Anterior cingulate cortex (tissue), 58 donors: ENCODE data around the gene SIK3.

Source experiments
- DNase-seq, 58 donors: peaks; one replicate each; lab custom pipeline; 2025; lab: John Stamatoyannopoulos, UW

Gene SIK3

GRCh38 chr11:116833816-116834534 is 264.3 kb downstream of the SIK3 start:
- DNase-seq, result no peak

DNA sequence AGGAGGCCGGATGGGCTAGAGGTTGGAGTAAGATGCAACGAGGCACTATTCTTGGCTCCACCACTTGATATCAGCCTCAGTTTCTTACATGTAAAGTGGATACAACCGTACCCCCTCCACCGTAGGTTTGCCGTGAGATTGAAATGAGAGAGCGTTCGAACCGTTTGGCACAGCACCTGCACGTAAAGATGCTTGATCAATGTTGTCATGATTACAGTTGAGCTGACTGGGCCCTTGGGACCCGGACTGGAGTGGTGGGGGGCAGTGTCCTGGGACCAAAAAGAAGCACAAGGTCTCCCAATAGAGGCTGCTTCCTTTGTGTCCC is 264.8 kb downstream of the SIK3 start:
- no peak for DNase-seq

- no peak for DNase-seq
Measured at GRCh38 chr11:116832350-116833290, 265.6 kb downstream of the SIK3 start.

DNA sequence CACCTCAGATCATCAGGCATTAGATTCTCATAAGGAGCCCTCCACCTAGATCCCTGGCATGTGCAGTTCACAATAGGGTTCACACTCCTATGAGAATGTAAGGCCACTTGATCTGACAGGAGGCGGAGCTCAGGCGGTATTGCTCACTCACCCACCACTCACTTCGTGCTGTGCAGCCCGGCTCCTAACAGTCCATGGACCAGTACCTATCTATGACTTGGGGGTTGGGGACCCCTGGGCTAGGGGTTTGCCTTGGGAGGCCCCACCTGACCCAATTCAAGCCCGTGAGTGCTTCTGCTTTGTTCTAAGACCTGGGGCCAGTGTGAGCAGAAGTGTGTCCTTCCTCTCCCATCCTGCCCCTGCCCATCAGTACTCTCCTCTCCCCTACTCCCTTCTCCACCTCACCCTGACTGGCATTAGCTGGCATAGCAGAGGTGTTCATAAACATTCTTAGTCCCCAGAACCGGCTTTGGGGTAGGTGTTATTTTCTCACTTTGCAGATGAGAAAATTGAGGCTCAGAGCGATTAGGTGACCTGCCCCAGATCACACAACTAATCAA is 266.4 kb downstream of the SIK3 start:
- DNase-seq, result no peak

DNA sequence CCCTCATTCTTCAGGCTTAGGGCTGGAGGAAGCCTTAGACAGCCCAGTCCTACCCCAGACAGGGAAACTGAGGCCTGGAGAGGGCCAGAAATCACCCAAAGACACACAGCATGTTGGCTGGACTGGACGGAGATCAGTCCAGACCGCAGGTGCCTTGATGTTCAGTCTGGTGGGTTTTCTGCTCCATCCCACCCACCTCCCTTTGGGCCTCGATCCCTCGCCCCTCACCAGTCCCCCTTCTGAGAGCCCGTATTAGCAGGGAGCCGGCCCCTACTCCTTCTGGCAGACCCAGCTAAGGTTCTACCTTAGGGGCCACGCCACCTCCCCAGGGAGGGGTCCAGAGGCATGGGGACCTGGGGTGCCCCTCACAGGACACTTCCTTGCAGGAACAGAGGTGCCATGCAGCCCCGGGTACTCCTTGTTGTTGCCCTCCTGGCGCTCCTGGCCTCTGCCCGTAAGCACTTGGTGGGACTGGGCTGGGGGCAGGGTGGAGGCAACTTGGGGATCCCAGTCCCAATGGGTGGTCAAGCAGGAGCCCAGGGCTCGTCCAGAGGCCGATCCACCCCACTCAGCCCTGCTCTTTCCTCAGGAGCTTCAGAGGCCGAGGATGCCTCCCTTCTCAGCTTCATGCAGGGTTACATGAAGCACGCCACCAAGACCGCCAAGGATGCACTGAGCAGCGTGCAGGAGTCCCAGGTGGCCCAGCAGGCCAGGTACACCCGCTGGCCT is 267.9 kb downstream of the SIK3 start:
- DNase-seq, result no peak

DNA sequence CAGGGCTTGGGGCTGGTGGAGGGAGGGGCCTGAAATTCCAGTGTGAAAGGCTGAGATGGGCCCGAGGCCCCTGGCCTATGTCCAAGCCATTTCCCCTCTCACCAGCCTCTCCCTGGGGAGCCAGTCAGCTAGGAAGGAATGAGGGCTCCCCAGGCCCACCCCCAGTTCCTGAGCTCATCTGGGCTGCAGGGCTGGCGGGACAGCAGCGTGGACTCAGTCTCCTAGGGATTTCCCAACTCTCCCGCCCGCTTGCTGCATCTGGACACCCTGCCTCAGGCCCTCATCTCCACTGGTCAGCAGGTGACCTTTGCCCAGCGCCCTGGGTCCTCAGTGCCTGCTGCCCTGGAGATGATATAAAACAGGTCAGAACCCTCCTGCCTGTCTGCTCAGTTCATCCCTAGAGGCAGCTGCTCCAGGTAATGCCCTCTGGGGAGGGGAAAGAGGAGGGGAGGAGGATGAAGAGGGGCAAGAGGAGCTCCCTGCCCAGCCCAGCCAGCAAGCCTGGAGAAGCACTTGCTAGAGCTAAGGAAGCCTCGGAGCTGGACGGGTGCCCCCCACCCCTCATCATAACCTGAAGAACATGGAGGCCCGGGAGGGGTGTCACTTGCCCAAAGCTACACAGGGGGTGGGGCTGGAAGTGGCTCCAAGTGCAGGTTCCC is 268.6 kb downstream of the SIK3 start, which contains the start of gene APOC3:
Gene APOC3, plus strand, starts transcription at position 383 of the 659 bp plus-strand sequence. CDS start 676 bp downstream, outside the sequence.
- DNase-seq, result no peak

- no peak for DNase-seq
Measured at GRCh38 chr11:116828632-116829524, 269.4 kb downstream of the SIK3 start.

DNA sequence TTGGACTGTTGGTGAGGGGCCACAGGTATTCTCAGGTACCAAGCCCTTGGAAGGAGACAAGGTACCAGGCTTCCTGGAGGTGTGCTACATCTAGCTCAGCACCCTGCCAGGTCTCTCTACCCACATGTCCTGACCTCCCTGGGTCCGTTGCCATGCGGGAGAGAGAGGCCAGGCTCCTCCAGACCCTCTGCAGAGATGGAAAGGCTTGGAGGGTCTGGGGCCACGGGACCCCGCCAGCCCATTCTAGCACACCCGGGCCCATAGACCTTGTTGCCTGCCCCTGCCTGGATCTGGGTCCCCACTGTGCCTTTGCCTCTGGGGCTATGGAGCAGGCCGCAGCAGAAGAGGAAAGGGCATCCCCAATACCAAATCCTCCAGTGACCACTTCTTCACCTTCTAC is 270.8 kb downstream of the SIK3 start:
- no peak for DNase-seq

GRCh38 chr11:116826751-116827431 is 271.3 kb downstream of the SIK3 start:
- no peak for DNase-seq

GRCh38 chr11:116825854-116826750 is 272.1 kb downstream of the SIK3 start:
- DNase-seq, result no peak

DNA sequence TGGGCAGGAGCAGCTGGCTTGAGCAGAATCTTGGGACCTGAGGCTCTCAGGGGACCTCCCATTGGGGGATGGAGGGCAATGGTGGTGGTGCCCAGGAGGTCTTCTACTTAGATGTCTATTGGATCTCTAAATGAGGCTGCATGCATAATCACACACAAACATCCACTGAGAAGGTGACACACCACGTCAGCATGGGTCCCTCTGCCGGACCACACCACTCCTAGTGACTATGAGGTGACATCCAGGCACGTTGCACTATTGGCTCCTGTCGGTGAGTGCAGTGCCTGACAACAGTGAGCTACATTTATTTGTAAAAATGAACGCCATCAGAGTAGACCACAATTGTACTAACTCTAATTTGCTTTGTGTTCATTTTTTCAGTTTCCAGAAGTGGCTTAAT is 272.8 kb downstream of the SIK3 start:
- no peak for DNase-seq

GRCh38 chr11:116823031-116823843 is 275.0 kb downstream of the SIK3 start, which contains the start of gene APOA4:
APOA4 (minus strand) TSS chr11:116823304; CDS start chr11:116823191, 113 bp downstream.
- no peak for DNase-seq

- DNase-seq, result no peak
Measured at GRCh38 chr11:116822575-116822974, 275.7 kb downstream of the SIK3 start.

DNA sequence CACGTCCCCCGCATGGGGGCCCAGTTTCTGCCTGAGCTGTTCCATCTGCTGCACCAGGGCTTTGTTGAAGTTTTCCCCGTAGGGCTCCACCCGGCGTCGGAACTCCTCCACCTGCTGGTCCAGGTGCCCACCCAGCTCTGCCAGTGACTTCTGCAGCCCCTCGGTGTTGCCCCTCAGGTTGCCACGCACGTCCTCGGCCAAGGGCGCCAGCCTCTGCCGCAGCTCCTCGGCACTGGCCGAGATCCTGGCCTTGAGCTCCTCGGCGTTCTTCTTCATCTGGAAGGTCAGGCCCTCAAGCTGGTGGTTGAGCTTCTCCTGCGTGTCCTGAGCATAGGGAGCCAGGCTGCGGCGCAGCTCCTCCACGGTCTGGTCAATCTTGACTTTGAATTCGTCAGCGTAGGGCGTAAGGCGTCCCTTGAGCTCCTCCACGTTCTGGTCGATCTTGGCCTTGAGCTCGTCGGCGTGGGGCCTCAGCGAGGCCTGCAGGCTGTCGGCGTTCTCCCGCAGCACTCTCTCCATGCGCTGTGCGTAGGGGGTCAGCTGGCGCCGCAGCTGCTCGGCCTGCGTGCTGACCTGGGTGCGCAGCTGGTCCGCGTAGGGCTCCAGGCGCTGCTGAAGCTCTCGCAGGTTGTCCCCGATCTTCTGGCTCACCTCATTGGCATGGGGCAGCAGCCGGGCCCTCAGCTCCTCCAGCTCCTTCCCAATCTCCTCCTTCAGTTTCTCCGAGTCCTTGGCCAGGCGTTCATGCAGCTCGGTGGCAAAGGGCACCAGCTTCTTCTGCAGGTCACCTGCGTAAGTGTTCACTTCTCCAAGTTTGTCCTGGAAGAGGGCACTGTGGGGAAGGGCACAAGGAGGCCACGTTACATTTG is 276.9 kb downstream of the SIK3 start:
- DNase-seq, result no peak

GRCh38 chr11:116819049-116819448 is 279.2 kb downstream of the SIK3 start:
- DNase-seq, result no peak
